ENCODE results near the gene CHTF18. TPM values are rescaled to one million over a fixed set of nuclear protein-coding genes. Genes with fewer than 3 reads are reported as not detected.

The CHTF18 gene
- total and polyA plus RNA-seq, 2 experiments from 2014 or later = 9.7 to 18.1 TPM

DNA sequence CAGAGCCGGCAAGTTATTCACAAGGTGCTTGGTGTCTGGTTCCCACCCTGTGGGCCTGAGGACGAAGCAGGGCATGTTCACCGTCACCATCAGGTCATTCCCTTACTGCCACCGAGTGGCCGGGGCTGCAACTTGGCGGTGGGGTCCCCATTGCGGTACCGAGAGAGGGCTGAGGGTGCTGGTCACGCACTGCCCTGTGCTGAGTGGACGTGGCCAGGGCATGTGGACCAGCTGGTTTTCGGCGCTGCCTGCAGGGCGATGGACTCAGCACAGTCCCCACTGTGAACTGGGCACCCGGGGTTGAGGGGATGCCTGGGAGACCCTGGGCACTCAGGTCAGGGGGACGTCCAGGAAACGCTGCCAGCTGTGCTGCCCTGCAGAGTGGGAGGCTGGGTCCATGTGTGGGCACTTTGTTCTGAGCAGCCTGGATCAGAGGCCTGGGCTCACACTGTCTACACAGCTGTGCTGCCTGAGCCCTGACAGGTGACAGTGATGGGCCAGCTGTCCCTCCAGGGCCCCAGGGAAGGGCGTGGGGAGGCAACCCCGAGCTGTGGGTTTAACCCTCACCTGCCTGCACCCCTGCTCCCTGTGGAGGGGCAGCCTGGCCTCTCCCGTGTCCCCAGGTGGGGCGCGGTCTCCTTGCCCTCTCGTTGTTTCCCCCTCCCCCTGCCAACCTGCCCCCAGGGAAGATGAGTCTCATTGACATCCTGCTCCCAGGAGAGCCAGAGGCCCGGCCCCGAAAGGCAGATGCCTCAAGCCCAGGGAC is 51.4 kb downstream of the CHTF18 start:
- Histone ChIP-seq H3K4me3 (no peak overlapping the region), H3K9me2 (replicated peaks; ENCODE audit: insufficient read depth) (no peaks in the 10 kb centered on the region), H3K9me3 (ENCODE audit: low read depth) (no peaks in the 10 kb centered on the region), H3K79me2 (no peaks in the 10 kb centered on the region), H4K20me1 (ENCODE audit: insufficient read depth, poor library complexity, severe bottlenecking) (no peaks in the 10 kb centered on the region), H3K36me3 (replicated peaks; ENCODE audit: insufficient read depth, low read depth) (no peaks in the 10 kb centered on the region), H3K4me2 (no peak overlapping the region), H3K27me3 (no peaks in the 10 kb centered on the region), H3K4me1 (ENCODE audit: insufficient read depth) (no peaks in the 10 kb centered on the region), H3K27ac (no peak overlapping the region), H2AFZ (no peak overlapping the region)
- WGBS (ENCODE audit: low lambda C conversion rate, missing lambda C conversion rate) = 81% methylated on average over 23 of the region's 24 CpGs
- DNase-seq (ENCODE audit: low spot score) = no peak
- TF ChIP-seq, protein P1, sequence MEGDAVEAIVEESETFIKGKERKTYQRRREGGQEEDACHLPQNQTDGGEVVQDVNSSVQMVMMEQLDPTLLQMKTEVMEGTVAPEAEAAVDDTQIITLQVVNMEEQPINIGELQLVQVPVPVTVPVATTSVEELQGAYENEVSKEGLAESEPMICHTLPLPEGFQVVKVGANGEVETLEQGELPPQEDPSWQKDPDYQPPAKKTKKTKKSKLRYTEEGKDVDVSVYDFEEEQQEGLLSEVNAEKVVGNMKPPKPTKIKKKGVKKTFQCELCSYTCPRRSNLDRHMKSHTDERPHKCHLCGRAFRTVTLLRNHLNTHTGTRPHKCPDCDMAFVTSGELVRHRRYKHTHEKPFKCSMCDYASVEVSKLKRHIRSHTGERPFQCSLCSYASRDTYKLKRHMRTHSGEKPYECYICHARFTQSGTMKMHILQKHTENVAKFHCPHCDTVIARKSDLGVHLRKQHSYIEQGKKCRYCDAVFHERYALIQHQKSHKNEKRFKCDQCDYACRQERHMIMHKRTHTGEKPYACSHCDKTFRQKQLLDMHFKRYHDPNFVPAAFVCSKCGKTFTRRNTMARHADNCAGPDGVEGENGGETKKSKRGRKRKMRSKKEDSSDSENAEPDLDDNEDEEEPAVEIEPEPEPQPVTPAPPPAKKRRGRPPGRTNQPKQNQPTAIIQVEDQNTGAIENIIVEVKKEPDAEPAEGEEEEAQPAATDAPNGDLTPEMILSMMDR (IDR thresholded peaks at IDR 0.05; ENCODE audit: poor library complexity) = no peak
- TF ChIP-seq EZH2 (IDR thresholded peaks at IDR 0.05; ENCODE audit: borderline replicate concordance) (no peak), EZH2phosphoT487 (IDR thresholded peaks at IDR 0.05; ENCODE audit: low read depth, severe bottlenecking, unreplicated experiment) (no peak)

DNA sequence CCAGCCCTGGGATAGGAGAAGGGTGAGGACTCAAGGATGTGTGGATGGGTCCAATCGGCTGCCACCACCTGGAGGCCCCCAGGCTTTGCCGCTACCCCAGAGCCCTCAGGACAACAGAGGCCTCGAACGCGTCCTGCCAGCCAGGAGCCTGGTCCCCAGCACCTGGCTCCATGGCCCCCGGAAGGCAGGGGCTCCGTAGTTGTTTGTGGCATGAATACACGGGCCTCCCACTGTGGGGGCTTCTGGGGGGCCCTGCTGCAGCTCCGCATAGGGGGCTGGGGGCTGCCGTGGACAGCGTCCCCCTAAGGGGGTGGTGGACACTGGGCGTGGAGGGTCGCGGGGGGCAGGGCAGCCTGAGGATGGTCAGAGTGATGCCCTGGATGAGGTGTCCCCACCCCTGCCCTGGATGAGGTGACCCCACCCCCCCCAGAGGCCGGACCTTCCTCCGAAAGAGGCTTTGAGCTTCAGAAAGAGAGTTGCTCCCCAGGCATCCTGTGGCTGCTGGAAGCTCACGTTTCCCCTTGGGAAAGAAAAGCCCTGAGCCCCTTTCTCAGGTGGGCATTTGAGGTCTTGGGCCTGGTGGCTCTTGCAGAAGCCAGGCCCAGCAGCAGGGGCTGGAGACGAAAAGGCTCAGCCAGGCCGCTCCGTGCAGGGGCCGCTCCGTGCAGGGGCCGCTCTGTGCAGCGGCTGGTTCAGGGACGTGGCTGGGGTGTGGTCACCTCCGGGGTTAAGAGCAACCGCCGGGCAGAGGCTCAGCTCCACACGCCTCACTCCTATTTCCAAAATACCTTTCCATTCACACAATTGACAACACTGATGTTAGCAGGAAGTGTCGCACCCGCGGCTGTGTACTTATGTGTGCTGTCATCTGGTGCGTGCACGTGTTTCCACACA is 52.4 kb downstream of the CHTF18 start:
- no peaks in the 10 kb centered on the region for H3K9me3 ChIP-seq (ENCODE audit: low read depth)
- no peaks in the 10 kb centered on the region for H3K9me2 ChIP-seq (replicated peaks; ENCODE audit: insufficient read depth)
- no peak overlapping the region for H3K27ac ChIP-seq
- TF ChIP-seq, protein P1 (IDR thresholded peaks at IDR 0.05; ENCODE audit: poor library complexity) = no peak
- TF ChIP-seq EZH2phosphoT487 (IDR thresholded peaks at IDR 0.05; ENCODE audit: low read depth, severe bottlenecking, unreplicated experiment) (no peak), EZH2 (IDR thresholded peaks at IDR 0.05; ENCODE audit: borderline replicate concordance) (no peak)
- H2AFZ ChIP-seq = no peak overlapping the region
- no peak overlapping the region for H3K4me3 ChIP-seq
- no peaks in the 10 kb centered on the region for H3K27me3 ChIP-seq
- H3K36me3 ChIP-seq (replicated peaks; ENCODE audit: insufficient read depth, low read depth) = no peaks in the 10 kb centered on the region
- no peaks in the 10 kb centered on the region for H3K4me1 ChIP-seq (ENCODE audit: insufficient read depth)
- no peaks in the 10 kb centered on the region for H4K20me1 ChIP-seq (ENCODE audit: insufficient read depth, poor library complexity, severe bottlenecking)
- no peaks in the 10 kb centered on the region for H3K79me2 ChIP-seq
- no peak overlapping the region for H3K4me2 ChIP-seq
- DNase-seq (ENCODE audit: low spot score) = no peak
- WGBS (ENCODE audit: low lambda C conversion rate, missing lambda C conversion rate) = 91% methylated on average over 23 of the region's 34 CpGs

DNA sequence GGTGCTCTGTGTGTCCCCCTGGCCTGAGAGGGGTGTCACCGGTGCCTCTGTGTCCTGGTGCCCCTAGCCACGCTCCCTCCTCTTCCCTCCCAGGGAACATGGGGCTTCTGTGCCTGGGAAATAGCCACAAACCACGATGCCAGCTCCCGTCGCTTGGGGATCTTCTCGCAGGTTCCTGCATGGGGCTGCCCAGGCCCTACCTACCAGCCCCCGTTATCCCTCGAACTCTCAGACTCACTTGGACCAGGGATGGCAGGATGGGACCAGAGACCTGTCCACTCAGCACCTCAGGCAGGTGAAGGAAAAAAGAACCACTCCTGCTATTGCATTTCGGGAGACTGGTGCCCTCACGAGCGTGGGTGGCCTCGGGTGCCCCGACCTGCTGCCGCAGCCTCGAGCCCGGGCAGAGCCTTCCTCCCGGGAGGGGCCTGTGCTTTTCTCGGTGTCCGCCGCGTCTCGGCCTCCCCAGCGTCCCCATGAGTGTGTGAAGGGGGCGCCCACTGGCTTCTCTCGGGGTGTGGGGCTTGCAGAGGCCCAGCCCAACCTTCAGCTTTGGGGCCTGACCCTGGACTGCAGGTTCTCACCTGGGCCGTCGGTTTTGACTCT is 53.1 kb downstream of the CHTF18 start:
- no peaks in the 10 kb centered on the region for H3K79me2 ChIP-seq

More for the DNA sequence above, 53.1 kb downstream of the CHTF18 start:
- TF ChIP-seq, protein P1 (IDR thresholded peaks at IDR 0.05; ENCODE audit: poor library complexity) = no peak
- TF ChIP-seq EZH2phosphoT487 (IDR thresholded peaks at IDR 0.05; ENCODE audit: low read depth, severe bottlenecking, unreplicated experiment) = no peak
- TF ChIP-seq EZH2 (IDR thresholded peaks at IDR 0.05; ENCODE audit: borderline replicate concordance) = no peak
- Histone ChIP-seq H3K36me3 (replicated peaks; ENCODE audit: insufficient read depth, low read depth) (no peaks in the 10 kb centered on the region), H3K4me2 (no peak overlapping the region), H3K9me3 (ENCODE audit: low read depth) (no peaks in the 10 kb centered on the region), H3K27me3 (no peaks in the 10 kb centered on the region), H3K9me2 (replicated peaks; ENCODE audit: insufficient read depth) (no peaks in the 10 kb centered on the region), H2AFZ (no peak overlapping the region), H4K20me1 (ENCODE audit: insufficient read depth, poor library complexity, severe bottlenecking) (no peaks in the 10 kb centered on the region), H3K27ac (no peak overlapping the region), H3K4me3 (no peak overlapping the region), H3K4me1 (ENCODE audit: insufficient read depth) (no peaks in the 10 kb centered on the region)
- 95% methylated on average over 27 of the region's 27 CpGs for WGBS (ENCODE audit: low lambda C conversion rate, missing lambda C conversion rate)
- no peak for DNase-seq (ENCODE audit: low spot score)
